ENCODE data around the gene SKI. TPM values are rescaled to one million over a fixed set of nuclear protein-coding genes. Genes with fewer than 3 reads are reported as not detected.

The SKI gene
- total RNA-seq, 1 experiment from 2014 or later = 3.3 TPM

GRCh38 chr1:2229911-2230731, 2.0 kb downstream of the SKI start:
- DNase-seq (ENCODE audit: low spot score) = no peak

- no peak for DNase-seq (ENCODE audit: low spot score)
Measured at GRCh38 chr1:2230781-2231531, 2.8 kb downstream of the SKI start.

DNA sequence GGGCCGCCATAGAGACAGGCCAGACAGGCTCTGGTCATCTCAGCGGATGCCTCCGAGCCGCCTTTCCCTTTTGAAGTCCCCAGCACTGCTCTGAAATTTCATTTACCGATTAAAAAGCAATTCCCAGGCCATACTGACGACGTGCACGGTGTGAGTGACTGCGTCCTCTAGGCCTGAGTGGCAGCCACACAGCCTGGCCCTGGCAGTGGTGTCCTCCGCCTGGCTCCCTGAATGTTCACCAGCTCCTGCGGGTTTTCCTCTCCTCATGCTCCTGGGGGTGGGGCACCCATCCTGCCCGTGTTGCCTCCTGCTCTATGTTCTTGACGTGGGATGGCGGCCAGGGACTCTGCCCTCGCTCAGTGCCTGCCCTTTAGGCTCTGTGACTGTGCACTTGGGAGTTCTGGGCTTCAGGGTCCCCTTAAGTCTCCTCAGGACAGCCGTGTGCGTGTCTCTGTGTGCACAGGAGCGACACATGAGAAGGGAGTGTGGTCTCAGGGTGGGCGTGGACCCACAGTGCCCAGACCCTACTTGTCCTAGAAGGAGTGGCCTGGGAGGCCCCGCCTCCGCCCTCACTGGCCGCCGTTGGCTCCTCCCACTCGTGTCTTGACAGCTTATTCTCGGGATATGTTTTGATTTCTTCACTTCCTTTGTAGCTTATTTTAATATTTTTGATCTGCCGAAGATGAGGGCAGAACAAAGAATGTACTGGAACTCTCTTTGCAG, 3.6 kb downstream of the SKI start:
- DNase-seq (ENCODE audit: low spot score) = peak; percentile 54

- DNase-seq (ENCODE audit: low spot score) = no peak
Measured at GRCh38 chr1:2232255-2232915, 4.3 kb downstream of the SKI start.

- DNase-seq (ENCODE audit: low spot score) = no peak
Measured at GRCh38 chr1:2232916-2233438, 4.9 kb downstream of the SKI start.

- DNase-seq (ENCODE audit: low spot score) = no peak
Measured at GRCh38 chr1:2233468-2233867, 5.3 kb downstream of the SKI start.

- DNase-seq (ENCODE audit: low spot score) = peak; percentile 79
Measured at GRCh38 chr1:2233997-2234761, 6.1 kb downstream of the SKI start.

DNA sequence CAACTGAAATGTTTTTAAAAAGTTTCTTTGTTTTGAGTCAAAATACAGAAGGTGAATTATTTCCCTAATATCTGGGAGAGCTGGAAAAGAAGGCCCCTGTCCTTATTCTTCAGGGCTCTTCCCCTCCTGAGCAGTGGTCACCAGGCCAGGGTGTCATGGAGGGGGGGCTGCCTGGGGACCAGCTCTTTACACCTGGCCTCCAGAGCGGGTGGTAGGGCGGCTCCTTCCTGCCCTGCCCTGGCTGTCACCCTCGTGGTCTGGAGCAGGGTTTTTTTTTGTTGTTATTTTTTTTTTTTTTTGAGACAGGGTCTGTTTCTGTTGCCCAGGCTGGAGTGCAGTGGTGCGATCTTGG, 6.6 kb downstream of the SKI start:
- DNase-seq (ENCODE audit: low spot score) = no peak

DNA sequence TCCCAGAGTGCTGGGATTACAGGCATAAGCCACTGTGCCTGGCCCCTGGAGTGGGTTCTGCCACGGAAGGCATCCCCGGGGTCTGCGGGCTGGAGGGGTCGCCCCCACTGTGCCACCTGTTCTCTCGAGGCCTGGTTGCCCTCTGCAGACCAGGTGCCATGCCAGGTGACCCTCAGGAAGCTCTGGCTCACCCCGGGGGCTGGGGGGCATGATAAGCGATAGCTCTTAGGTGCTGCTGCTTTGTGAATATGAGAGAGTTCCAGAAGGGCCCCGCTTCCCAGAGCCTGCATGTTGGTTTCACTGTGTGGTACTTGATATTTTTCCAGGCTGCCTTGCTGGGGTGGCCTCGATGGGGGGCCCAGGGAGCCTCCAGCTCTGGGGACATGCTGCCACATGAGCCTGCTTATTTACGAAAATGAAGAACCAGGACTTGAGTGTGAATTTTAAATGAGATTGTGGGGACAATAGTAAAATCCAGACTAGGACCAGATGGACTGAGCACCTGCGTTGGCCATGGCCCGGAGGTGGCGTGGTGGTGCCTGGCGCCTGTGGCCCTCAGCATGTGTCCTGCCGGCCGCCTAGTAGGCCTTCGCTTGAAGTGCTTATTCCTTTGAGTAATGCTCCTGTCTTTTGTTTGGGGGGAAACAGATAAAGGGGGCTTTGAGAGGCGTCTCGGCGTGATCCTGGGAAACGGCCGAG, 7.3 kb downstream of the SKI start:
- DNase-seq (ENCODE audit: low spot score) = no peak

DNA sequence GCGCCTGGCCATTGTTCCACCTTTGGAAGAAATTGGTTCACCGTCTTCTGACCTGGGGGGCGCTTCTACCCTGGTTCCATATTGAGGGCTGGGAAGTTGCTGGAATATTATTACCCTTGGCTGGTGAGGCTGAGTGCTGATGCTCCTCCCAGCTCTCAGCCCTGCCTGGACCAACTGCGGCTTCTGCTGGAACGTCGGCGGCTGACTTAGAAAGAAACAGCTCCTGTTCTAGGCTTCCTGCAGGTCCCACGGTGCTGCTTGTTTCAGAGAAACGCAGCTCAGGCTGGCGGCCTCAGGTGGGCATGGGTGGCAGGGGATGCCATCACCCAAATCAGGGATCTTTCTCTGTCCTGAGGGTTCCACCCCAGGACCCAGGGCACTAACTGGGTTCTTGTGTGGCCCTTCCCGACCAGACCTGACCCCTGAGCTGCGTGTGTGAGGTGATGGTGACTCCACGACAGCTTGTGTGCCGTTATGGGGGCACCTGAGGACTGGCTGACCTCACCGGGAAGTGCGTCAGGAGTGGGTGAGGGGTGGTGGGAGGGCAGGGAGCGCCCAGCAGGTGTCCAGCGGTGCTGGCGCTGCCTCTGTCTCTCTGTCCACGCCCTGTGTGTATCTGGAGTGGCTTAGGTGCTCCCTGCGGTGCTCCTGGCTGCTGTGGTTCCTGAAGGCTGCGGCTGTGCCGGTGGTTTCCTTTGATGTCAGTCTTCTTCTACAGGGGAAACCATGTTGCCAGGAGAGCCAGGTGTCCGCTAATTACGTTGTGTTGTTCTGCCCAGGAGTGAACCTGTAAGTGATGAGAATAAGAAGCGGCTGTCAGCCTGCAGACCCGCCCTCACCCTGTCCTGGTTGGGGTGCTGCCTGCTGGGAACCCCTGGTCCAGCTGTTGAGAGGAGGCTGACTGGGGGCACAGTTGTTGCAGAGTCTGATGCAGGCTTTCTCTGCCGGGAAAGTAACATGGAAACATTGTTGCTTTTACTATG, 8.9 kb downstream of the SKI start:
- DNase-seq (ENCODE audit: low spot score) = no peak

GRCh38 chr1:2237773-2238172, 9.7 kb downstream of the SKI start:
- no peak for DNase-seq (ENCODE audit: low spot score)

GRCh38 chr1:2238361-2239012, 10.4 kb downstream of the SKI start:
- DNase-seq (ENCODE audit: low spot score) = no peak

- no peak for DNase-seq (ENCODE audit: low spot score)
Measured at GRCh38 chr1:2239013-2239370, 10.9 kb downstream of the SKI start.

DNA sequence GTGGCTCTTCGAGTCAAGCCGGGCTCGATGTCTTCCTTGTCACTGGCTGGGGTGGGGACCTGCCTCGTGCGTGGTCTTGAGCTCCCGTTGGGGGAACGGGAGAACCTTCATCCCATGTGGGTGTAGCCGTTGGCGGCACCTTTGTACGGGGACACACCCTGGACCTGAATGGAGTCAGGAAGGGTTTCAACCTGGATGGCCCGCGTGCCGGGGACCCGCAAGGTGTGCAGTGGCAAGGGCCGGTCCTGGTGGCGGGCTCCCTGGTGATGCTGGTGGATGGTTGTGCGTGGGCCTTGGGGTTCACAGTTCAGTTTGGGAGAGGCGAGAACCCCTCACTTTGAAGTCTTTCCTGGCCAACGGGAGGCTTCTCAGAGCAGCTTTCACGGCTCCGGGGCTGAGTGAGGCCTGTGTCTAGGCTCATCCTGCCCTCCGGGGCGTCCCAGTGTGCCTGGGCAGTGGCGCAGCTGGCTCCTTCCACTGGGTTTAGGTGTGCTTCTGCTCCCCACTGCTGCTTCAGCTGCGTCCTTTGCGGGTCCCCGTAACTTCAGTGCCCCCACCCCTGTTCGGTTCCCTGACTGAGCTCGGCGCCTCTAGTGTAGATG, 11.4 kb downstream of the SKI start:
- DNase-seq (ENCODE audit: low spot score) = no peak

GRCh38 chr1:2240270-2241156, 12.4 kb downstream of the SKI start:
- DNase-seq (ENCODE audit: low spot score) = no peak

GRCh38 chr1:2241820-2242219, 13.7 kb downstream of the SKI start:
- no peak for DNase-seq (ENCODE audit: low spot score)
